DMS53 (cell line): ENCODE results near the gene SYT17.

ENCODE experiments used
- DNase-seq: peaks from one replicate; lab custom pipeline; 2025; lab: John Stamatoyannopoulos, UW

The SYT17 gene

DNA sequence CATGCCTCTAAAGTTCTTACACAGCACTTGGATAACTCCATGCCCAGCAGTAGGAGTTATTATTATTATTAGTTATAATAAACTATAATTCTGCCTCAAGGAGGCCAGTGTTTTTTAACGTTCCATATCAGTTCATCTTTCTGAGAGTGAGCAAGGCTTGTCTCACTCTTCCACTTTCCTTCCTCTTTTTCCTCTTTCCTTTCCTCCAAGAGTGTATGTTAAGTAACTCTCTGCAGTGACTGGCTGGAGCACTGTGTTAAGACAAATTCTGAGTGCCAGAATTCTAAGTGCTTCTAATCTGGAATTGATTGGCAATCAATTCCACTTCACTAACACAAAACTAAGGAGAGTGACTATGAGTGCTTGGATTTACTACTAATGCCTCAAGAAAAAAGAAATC is 133.9 kb downstream of the SYT17 start:
- no peak for DNase-seq

DNA sequence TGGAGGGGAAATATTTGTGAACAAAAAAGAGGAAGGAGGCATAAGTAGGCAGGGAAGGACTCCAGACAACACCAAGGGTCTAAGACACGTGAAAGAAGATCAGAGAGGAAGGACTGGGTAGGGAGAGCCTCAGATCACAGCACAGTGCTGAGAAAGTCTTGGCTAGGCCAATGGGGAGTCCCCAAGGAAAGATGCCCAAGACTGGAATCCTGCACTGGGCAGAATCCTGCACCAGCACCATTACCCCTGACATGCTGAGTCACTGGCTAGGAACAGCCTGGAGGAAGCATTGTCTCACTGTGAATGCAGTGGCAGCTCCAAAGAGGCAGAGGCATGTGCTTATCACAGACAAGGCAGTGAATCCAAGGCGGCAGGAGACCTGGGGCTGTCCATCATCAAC is 136.7 kb downstream of the SYT17 start:
- peak; percentile 37 for DNase-seq

DNA sequence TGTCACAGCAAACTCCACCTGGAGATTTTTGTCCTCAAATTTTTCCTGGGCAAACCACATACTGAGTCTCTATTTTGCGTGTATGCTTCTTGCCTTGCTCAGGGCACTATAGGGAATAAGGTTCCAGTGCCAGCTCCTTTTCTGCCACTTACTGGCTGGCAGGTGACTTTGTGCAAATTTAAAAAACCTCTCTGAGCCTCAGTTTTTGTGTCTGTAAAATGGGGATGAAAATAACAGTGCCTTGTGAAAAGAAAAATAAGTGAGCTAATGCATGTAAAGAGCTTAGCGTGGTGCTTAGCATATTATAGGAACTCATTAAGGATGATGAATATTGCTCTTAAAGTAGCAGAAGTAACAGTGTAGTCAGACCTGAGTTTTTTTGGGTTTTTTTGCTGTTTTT is 137.4 kb downstream of the SYT17 start:
- no peak for DNase-seq

DNA sequence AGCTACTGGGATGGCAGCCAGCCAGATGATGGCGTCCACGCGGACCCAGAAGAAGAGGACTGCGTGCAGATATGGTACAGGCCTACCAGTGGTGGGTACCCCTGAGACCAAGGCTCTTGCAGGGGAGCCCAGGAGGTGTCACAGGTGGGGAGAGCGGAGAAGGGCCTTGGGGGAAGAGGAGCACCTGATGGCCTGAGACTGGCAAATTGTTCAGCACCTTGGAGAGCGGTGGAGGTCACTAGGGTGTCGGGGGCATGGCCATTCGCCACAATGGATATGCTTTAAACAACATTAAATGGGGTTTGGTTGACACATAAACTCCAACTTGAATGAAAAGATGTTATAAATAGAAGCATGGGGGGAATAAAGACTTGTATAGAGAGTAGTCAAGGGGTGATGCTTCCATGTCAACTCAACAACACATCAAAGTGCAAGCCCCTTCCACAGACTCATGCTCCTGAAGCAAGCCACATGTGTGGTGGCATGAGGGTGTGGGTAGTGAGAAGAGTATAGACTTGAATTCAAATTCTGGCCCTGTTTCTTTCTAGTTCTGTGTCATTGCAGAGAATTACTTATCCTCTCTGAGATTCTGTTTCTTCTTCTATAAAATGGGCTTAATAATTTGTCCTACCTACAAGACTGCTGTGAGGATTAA is 139.7 kb downstream of the SYT17 start:
- peak; percentile 4 for DNase-seq

DNA sequence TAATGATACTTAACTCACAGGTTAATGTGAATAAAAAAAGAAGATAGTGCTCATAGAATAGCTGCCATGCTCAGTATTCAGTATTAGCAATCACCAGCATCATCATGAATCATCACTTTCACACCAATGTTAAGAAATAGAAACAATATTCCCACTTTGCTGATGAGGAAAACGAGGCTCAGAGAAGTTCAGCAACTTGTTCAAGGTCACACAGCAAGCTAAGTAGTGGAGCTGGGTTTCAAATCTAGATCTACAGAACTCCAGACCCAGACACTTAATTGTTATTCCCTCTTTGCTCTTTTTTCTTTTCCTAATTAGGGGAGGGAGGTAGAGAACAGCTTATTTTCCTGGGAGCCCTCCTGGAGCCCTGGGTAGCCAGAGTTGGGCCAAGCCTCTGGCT is 140.4 kb downstream of the SYT17 start:
- no peak for DNase-seq

DNA sequence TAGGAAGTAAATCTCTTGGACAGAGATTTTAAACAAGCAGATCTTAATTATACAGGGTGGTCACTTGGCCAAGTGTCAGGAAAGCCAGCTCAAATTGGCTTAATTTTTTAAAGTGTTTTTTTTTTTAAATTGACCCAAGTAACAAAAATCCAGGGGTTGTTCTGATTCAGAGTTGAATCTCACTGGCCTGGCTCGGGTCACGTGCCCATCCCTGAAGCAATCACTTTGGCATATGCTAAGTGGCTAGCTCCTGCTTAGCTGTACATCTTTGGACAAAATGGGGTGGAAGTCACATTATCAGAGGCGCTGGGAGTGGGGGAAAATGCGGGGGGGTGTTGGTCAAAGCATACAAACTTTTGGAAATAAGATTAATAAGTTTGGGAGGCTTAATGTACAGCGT is 141.1 kb downstream of the SYT17 start:
- no peak for DNase-seq

DNA sequence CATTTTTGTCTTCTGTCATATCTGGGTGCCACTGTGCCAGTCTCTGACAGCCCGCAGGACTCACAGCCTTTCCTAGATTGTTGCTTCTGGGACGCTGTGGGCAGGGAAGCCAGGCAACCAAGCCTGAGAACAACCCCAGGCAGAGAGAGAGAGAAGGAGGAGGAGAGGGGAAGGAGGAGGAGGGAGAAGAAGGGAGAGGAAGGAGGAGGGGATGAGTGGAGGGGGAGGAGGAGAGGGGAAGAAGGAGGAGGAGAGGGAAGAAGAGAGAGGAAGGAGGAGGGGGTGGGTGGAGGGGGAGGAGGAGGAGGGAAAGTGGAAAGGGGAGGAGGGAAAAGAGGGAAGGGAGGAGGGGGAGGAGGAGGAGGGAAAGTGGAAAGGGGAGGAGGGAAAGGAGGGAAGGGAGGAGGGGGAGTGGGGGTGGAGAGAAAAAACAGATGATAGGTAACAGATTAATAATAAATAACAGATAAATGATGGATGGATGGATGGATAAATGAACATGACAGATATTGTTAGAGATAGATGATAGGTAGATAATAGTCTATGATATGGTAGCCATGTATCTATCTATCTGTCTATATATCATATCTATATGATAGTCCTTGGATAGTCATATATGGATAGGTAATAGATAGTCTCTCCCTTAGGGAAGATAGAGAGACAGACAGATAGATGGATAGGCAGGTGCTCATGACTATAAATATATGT is 146.8 kb downstream of the SYT17 start:
- DNase-seq, result no peak

DNA sequence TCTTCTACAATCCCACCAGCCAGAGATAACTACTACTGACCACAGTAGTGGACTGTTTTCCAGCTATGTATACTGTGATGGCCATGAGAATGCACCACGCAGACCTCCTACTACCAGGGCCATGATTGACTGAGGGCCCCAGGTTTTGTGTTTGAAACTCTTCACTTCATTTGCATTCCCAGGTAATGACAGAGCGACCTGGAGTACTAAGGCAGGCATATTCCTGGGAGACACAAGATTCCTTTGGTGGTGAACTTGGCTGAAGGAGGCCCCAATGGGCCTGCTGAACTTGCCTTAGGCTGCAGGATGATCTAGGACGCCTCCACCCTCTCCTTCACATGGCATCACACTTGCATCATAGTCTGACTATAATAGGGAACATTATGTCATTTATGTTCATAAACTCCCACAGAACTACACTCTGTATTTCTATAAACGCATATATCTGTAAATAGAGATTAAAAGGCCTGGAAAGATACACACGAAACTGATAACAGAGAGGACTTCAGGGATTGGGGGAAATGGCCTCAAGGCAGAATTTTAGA is 147.9 kb downstream of the SYT17 start:
- no peak for DNase-seq

DNA sequence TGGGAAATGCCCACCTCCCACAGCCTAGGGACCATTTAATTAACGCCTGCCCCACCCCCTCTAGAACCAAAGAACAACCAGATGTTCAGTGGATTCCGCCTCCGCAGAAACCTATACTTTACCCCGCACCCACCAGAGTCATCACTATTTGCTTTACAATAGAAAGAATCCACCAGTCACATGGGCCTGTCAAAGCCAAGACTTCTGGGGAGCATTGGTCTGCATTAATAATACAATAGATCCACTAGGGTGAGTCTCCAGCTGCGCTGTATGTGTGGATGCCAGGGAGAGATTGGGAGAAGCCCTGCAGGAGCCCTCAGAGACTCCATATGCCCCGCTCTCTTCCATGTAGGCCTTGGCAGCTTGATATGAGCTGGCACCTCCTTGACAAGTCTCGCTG is 148.8 kb downstream of the SYT17 start:
- no peak for DNase-seq
